ENCODE data around the gene CAT.

CAT gene

DNA sequence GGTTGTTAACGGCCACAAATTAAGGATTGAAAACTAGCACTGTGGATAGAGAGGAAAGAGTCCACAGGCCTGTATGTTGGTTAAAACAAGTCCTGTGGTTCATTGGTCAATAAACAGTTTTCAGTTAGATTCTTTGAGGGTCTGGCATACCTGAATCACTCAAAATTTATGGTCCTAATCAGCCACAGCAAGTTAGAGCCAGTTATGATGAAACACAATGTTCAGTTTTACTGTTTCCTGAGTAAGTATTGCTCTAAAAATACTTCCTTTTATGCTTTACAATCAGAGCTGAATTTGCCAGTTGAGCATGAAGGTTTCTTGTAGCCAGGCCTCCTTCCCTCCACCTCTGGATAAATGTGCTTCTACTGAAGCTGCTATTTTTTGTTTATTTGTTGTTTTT, 12.9 kb upstream of the CAT start:
- DNase-seq: no peak

DNA sequence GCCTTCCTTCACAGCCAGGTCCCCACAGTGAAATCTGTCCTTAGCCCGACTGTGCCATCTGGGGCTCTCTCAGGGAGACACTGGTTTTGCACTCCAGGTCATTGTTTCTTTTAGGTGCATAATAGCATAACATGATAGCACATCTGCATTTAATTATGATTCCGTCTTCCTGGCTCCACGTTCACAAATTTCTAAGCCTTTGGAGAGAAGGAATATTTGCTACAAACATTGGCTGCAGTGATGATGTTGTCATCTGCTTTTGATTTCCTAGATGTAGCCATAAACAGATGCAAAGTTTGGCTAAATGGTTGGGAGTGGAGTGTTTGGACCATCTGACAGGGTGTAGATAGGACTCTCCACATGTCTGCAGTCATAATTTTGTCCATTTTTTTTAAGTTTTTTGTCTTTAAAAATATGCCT, 12.0 kb upstream of the CAT start:
- no peak for DNase-seq

DNA sequence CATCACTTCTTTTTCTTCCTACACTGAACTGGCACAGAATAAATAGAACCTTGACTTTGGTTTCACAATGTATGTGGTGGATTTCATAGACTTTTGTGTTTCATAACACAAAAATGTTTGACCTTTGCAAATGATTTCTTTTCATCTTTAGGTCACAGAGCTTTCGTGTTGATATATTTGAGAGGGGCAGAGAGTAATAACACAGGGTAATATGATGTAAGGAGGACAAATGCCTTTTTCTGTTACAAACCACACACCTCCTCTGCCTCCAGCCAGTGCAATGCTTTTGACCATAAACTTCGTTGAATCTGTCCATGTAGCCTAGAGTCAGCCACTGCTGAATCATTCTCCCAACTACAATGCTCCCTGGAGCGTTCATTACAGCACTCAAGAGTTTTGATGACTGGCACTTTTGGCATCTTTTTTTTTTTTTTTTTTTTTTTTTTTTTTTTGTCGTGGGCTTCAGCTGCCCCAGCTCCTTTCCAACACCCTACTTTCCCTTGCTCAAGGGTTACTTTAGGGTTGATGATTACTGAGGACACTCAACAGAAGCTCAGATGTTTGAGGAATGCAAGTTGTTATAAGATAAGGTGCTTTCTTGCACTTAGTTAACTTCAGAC, 11.4 kb upstream of the CAT start:
- no peak for DNase-seq

DNA sequence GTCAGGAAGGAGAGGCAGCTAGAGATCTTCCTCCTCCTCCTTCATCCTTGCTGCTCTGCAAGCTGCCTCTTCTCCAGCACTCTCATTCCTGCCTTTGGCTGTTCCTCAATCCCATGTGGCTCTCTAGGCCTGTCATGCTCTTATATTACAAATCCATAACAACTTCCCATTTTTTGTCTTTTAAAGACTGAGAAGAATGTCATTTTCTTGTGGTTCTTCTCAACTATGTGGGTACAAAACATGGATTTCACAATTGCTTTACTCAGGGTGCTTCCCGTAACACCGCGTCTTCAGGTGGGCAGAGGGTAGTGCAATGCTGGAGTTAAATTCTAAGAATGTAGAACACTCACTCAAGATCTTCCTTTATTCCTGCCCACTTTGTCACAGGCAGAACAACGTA, 6.8 kb upstream of the CAT start:
- DNase-seq: no peak

DNA sequence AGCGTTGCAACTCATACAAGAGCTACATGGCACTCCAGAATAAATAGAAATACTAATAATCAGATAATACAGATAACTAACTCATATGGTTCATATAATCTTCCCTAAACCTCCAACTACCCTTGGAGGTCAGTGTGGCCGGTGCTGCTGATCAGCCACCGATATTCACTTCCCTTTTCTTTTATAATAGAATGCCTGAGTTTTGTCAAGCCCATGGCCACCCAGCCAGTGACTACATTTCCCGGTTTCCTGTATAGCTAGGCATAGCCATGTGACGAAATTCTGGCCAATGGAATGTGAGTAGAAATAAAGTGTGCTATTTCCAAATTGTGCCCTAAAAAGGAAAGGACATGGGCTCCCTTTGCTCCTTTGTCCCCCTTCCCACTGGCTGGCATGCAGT, 5.9 kb upstream of the CAT start:
- DNase-seq: no peak

DNA sequence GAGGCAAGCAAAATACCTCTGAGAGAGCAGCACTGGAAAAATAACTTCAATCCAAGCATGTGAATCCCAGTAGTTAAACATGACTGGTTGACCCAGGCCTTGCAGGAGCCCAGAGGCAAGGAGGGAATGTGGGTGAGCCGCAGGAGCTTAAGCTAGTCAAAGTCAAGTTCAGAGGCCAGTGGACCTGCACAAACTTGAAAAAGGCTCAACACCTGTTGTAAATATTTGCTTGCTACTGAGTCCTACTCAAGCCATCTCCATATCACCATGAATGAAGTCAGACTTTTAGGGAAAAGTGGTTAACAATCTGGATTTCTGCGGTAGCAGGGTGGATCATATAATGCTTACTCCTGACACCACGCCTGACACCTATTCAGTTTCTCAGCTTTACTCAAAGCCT, 4.8 kb upstream of the CAT start:
- DNase-seq: no peak

DNA sequence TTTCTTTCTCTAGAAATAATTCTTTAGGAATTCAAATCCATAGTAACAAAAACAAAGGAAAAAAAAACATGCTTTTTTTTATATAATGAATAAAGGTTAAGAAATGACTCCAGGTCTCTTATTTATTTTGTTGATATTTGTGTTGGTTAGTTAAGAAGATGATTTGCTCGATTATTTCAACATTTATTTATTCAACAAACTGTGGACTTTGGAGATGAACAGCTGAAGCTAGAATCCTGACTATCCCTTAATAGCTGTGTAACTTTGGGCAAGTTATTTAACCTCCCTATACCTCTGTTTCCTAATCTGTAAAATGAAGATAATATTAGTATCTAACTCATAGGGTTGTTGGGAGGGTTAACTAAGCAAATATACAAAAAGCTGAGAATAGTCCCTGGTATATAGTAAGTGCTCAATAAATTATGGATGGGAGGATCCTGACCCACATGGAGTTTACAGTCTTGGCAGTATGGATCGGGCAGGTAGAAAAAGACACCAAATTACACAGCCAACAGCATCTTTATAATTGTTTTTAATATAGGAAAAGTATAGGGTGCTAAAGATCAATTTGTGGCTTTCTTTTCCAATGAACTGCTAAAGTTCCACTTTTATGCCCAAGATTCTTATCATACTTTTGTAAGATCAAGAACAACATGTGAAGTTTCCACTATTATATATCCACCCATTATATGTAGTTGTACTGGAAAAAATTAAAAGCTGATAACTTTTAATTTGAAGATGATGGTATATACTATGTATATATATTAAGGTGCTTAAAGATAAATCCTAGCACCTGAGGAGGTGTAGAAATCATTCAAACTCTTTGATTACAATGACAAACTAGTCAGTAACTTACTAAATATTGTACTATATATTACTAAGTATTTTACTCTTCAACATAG, 1.3 kb upstream of the CAT start:
- DNase-seq: no peak

DNA sequence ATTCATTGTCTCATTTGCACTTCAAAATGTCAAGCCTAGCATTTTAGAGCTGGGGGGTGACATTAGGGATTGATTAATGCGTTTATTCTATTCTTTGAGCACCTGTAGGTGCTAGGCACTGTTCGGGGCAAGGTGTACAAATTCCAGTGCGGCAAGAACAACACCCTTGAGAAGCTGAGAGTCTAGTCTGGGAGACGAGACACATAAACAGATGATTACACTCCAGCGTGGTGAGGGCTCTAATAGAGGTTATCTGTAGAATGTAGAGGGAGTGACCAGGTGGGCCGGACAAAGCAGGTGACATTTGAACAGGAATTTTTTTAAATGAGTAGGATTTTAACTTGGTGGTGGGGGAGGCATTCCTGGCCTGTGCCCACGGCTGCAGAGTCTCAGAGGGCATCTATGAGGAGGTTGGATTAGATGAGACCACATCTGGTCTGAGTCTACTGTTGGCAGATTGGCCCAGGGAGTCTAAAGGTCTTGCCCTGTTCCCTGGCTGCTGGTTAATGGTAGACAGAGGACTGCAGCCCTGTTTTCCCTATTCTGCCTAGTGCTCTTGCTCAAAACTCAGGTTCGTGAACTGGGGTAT, 970 bp downstream of the CAT start:
- DNase-seq: no peak

DNA sequence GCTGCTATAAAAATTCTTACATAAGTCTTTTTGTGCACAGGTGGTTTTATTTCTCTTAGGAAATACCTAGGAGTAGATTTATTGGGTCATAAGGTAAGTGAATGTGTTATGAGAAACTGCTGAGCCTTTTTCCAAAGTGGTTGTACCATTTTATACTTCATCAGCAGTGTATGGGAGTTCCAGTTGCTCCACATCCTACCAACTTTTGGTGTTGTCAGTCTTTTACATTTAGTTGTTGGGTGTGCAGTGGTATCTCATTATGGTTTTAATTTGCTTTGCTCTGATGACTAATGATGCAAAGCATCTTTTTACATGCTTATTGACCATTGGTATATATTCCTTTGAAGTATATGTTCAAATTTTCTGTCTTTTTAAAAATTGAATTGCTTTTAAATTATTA, 3.1 kb downstream of the CAT start:
- DNase-seq: no peak

DNA sequence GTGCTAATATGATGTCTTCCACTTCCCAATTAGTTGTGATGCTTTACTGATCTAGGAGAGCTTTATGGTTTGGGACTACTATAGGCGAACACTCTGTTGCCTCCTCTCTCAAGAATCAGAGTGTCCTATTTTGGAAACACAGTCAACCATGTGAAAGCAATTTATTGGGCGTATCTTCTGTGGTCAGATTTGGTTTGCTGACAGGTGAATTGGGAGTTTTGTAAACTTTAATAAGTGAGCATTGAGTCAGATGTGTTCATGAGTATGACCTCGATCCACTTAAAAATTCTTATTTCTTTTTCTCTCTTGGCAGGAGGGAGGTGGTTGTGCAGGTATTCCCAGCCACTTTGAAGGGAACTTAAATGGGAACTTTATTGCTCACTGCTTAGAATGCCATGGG, 4.4 kb downstream of the CAT start:
- DNase-seq: no peak

DNA sequence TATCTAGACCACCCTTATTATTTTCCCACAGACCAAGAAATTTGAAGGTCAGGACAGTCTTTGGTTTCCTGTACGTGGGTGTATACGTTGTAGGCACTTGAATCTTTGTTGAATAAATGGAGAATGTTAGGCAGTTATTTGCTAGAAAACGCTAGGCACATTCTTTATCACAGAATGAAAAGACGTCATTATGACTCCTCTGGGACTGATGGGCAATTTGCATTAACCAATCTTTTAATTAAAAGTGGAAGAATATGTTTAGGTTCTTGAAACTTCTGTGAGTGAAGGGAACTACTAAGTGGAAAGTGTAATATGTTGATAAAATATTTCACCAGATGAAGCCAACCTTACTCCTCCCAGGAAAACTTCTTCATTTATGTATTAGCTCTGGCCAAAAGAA, 5.7 kb downstream of the CAT start:
- DNase-seq: no peak

DNA sequence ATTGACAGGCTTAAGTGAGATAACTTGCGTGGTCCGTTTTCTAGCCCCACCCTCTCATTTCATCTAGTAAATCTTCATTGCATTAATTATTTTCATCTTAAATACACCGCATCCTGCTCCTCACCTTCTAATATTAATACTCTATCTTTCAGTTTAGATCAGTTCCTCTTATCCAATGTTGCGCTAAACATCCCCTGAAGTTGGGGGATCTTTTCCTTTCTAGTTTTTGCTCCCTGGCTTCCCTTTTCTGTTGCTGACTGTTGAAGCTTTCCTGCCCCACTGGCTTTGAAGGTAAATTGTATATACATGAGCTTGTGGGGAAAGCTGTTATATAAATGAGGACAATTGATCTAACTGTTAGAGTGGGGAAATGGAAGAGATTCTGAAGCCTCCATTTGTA, 7.2 kb downstream of the CAT start:
- no peak for DNase-seq

DNA sequence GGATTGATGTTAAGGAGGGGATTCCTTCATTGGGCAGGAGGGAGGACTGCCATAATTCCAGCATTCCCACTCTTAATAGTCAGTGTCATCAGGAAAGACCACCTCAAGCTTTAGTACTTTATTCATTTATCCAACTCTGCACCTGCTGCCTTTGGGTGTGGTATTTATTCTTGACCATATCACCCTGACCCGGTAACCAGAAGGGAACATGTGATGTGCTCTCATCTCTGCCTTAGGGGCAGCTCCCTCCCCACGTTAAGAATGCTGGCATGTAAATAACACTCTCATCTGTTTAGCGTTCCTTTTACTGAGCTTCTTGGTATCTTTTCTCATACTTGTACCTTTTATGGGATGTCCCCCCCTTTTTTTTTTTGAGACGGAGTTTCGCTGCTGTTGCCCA, 7.7 kb downstream of the CAT start:
- DNase-seq: no peak

DNA sequence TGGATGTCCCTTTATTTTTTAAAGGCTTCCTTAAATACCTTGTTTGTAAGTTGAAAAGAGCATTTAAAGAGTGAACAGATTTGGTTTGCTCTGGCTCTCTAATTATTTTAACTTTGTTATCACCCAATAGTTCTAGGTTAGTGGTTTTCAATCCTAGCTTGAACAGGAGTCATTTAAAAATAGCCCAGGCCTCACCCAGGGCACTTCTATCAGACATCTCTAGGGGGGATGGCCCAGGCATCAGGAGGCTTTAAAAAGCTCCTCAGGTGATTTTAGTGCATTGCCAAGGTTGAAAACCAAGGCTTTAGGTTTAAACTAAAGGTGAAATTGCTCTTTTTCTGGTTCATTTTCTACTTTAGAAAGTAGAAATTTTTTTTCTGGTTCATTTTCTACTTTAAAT, 8.3 kb downstream of the CAT start:
- DNase-seq: no peak

DNA sequence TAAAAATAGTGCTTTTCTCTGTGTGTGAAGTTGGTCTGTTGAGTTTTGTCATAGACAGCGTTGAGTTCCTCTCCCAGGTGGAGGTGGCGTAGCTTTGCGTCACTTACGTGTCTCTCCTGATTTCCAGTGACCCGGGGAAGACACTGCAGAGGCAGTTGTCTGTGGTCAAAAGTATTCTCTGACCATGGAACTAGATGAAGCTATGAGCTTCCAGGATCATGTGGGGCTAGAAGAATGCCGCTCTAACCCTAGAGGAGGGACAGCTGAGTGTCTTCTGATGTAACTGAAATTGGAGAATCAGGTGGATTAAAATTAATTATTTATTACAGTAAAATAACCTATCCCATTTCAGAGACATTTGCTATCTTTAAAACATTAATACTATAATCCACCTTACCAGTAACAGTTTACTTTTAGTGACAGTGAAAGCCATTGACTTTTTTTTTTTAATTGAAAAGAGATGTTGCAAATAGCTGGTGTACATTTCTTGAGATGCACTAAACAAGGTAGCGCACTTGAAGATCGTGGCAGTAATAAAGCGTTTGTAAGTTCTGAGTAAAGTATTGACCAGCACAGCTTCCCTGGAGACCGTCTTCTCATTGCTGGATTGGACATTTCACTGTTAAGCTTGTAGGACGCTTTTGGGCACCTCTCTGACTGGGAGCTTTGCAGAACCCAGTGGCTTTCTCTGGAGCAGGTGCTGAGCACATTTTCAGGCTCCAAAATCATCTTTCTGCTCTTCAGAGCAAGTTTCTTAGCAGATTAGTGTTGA, 9.7 kb downstream of the CAT start:
- DNase-seq: no peak

DNA sequence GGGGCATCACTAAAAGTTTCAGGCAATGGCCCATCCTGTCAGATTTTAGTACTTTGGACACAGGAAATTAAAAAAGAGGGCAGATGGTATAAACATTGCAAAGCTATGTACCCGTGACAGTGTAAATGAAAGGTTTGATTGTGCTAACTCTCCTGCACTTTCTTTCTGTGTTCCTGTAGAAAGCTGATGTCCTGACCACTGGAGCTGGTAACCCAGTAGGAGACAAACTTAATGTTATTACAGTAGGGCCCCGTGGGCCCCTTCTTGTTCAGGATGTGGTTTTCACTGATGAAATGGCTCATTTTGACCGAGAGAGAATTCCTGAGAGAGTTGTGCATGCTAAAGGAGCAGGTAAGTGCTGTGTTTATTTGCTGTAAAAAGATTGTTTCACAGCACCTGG, 10.3 kb downstream of the CAT start:
- no peak for DNase-seq

DNA sequence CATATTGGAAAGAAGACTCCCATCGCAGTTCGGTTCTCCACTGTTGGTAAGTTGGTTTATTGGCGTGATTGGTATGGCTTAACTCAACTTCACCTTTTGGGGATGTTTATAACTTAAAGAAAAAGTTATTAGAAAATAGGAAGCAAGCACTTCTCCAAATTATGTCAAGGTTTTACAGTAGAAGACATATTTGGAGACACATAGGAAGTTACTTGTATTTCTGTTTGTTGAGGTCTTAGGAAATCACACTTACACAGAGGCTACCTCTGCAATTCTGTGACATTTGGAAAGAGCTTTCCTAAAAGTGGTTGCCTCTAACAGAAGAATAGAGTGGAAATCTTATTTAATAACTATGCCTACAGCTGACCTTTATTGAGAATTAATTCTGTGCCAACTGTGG, 12.3 kb downstream of the CAT start:
- no peak for DNase-seq

DNA sequence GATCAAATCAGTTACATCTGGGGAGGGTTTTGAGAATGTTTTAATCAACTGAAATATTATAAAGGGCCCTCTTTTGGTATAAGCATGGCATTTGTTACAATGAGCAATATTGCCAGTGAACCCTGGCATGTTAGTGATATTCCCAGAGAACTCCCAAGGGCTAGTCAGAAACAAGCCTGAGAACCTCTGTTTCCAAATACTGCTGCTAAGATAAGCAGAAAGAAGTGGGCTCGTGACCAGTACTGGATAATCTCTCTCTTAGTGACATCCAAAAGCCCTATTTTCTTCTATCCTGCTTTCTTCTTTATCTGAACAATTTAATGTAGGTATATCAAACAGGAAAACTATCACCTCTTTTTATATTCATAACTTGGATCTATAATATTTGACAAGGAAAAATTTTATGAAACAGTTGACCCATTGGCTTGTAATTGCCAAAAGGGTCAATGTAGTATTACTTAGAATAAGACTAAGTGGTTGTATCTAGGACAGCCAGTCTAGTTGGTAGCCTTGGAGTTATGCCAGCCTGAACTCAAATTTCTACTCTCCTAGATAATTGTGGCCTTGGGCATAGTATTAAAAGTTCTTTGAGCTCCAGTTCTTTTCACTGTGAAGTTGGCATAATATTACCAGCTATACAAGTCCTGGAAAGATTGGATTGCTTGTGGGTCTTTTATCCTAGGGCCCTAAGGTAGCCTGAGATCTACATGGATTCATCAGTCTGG, 15.7 kb downstream of the CAT start:
- DNase-seq: no peak

DNA sequence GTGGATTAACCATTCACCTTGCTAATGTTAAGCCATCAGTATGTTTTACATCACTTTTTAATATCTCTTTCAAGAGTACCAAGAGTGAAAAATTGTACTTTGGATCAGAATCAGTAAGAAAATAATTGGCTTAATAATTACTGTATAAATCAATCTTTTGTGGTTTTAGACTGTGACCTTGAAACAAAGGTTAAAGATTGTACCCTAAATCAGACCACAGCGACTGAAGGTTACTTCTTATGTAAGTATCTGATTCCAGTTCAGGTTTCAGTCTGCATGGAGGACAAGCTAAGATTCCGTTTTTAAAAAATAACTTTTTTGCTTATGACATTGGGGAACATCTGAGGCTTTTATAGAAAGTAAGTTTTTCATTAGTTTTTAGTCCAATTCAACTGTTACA, 18.9 kb downstream of the CAT start:
- no peak for DNase-seq

DNA sequence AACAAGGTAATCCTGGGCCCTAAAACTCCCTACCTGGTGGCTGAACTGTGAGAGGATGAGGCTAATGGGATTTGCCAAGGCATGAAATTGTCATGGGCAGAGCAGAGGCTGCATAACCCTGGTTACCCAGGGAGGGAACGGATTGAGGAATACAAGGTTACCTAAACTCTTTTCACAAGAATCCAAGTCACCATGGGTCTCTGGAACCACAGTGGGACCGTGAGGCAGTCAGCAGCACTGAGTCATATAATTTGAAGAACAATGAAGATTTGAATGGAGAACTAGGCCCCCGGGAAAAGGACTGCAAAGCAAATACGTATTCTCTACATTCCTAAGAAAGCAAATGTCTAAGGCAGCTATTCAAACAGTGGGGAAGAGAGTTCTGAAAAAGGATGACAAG, 19.8 kb downstream of the CAT start:
- DNase-seq: no peak

DNA sequence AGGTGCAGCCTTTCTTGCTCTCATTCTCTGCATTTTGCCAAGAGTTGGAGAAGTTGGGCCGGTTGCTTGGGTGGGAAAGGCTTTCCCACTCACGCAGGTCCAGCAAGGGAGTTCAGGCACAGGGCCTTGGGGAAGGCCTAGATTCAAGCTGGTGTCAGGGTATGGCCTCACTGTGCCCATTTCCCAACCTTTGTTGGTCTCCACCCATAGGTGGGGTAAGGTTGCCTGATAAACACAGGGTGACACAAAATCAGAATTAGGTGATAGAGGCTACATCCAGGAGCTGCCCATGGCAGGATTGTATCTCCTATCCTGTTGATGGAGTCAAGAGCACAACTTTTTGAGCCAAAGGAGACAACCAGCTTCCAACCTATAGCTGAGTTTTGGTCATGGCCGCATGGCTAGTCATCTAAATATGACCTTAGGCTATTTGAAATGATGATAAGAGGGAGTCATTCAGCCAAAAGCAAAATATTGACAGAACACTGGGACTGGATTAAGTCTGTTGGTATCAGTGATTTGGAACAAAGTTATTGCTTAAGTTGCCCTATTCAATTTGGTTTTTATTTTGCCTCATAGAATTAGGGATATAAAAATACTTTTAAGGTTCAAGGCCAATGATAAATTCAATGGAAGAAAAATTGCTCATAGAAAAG, 20.9 kb downstream of the CAT start:
- DNase-seq: no peak

DNA sequence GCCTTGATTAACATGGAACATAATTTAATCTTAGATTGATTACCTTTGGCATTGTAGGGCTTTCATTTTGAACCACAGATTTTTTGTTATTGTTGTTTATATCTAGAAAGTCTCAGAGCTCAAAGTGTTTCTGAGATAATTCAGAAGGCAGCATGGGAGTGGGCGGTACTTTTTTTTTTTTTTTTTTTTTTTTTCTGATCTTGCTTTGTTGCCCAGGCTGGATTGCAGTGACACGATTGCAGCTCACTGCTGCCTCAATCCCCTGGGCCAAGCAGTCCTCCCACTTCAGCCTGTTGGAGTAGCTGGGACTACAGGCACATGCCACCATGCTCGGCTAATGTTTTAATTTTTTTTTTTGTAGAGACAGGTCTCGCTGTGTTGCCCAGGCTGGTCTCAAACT, 21.5 kb downstream of the CAT start:
- no peak for DNase-seq

Measured in DMS153 (cell line).